HFFc6 (cell line): ENCODE measurements around the gene EME1. TPM values are rescaled to one million over a fixed set of nuclear protein-coding genes. Genes with fewer than 3 reads are reported as not detected.
A peak's percentile ranks its signal among the peaks of the same experiment; 100 is the strongest.

Experiments
- DNase-seq: peaks from one replicate; pipeline ENCODE4 v3.0.0-alpha.2; 2018
- H3K27ac Mint-ChIP-seq: 2 replicates; pipeline ENCODE4 v1.8.0; 2020; ENCODE audit warnings: mild to moderate bottlenecking, mixed read lengths
- H3K27me3 Mint-ChIP-seq: 2 replicates; pipeline ENCODE4 v1.8.0; 2021; ENCODE audit warnings: mild to moderate bottlenecking, moderate library complexity, mixed read lengths; ENCODE audit not compliant: insufficient read depth
- H3K36me3 Mint-ChIP-seq: 2 replicates; pipeline ENCODE4 v1.8.0; 2021; ENCODE audit warnings: low read depth, mixed read lengths
- H3K4me1 Mint-ChIP-seq: 2 replicates; pipeline ENCODE4 v1.8.0; 2020; ENCODE audit warnings: low read depth, mixed read lengths
- H3K4me3 Mint-ChIP-seq: 2 replicates; pipeline ENCODE4 v1.8.0; 2020; ENCODE audit warnings: mild to moderate bottlenecking, moderate library complexity, mixed read lengths
- H3K9me3 Mint-ChIP-seq: 2 replicates; pipeline ENCODE4 v1.8.0; 2020; ENCODE audit warnings: mild to moderate bottlenecking, mixed read lengths
- total RNA-seq, 6 experiments: library from RNA; stranded (reverse); fragmentation: NEBNext Ultra II Directional; extraction: Animal tissue kit (Norgen Biotek cat#: 25700); gene quantifications; 2 replicates in 1 of 6; 3 replicates in 5 of 6; pipeline ENCODE4 v1.2.3, GENCODE V29; 2021
- TF ChIP-seq, protein P1 (sequence below): fragments of 200-600 bp; sonication (generic); IDR thresholded peaks from 2 replicates; pipeline ENCODE4 v1.5.0; 2021; ENCODE audit warnings: antibody characterized with exemption, mild to moderate bottlenecking

The EME1 gene
- total RNA-seq, 6 experiments from 2014 or later = 3.3 to 7.7 (median 6.5) TPM

DNA sequence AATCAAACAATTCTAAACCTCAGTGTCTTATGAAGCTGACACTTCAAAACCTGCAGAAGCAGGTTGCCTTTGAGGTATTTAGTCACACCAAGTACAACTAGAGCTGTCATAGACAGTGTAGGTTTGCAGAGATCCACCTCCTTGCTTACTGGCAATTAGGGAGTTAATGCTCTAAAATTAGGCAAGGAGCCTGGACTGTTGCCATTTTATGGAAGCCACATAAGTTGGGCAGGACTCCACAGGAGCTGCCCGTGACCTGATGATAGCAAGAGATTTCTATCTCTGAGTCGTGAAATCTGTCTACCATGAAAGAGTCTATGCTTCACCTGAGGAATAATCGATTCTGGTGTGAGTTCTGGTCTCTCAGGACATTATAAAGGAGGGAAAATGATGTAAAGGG is 8.9 kb downstream of the EME1 start:
- Mint-ChIP-seq H3K4me1 (peaks cover 18% of the 10 kb centered on the region), H3K4me3 (no peak overlapping the region), H3K27me3 (no peaks in the 10 kb centered on the region; the same call in none of the 2 replicates), H3K27ac (peak overlapping the region; percentile 7; the same call in 1 of the 2 replicates), H3K36me3 (peaks cover 31% of the 10 kb centered on the region), H3K9me3 (no peaks in the 10 kb centered on the region)
- no peak for DNase-seq
- TF ChIP-seq, protein P1, sequence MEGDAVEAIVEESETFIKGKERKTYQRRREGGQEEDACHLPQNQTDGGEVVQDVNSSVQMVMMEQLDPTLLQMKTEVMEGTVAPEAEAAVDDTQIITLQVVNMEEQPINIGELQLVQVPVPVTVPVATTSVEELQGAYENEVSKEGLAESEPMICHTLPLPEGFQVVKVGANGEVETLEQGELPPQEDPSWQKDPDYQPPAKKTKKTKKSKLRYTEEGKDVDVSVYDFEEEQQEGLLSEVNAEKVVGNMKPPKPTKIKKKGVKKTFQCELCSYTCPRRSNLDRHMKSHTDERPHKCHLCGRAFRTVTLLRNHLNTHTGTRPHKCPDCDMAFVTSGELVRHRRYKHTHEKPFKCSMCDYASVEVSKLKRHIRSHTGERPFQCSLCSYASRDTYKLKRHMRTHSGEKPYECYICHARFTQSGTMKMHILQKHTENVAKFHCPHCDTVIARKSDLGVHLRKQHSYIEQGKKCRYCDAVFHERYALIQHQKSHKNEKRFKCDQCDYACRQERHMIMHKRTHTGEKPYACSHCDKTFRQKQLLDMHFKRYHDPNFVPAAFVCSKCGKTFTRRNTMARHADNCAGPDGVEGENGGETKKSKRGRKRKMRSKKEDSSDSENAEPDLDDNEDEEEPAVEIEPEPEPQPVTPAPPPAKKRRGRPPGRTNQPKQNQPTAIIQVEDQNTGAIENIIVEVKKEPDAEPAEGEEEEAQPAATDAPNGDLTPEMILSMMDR = no peak

DNA sequence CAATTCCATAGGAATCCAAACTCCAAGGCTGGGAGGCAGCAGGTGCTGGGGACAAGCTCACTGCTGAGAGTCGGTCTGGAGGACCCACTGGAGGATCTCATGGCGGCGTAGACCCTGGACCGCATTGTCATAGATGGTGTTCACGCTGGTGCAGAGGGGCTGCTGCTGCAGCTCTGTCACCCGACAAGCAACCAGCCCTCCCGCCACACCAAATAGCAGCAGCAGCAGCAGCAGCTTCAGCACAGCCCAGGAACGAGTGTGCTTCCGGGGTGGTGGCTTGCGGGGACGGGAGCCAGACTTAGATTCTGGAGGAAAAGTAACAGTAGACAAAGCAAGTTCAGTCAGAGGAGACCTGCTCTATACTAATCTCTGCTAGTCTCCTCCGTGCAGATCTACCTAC is 9.9 kb downstream of the EME1 start:
- Mint-ChIP-seq H3K36me3 (peaks cover 42% of the 10 kb centered on the region), H3K4me1 (peaks cover 18% of the 10 kb centered on the region), H3K9me3 (no peaks in the 10 kb centered on the region), H3K4me3 (no peak overlapping the region), H3K27ac (no peak overlapping the region), H3K27me3 (no peaks in the 10 kb centered on the region; the same call in none of the 2 replicates)
- TF ChIP-seq, protein P1 = no peak
- DNase-seq = no peak

DNA sequence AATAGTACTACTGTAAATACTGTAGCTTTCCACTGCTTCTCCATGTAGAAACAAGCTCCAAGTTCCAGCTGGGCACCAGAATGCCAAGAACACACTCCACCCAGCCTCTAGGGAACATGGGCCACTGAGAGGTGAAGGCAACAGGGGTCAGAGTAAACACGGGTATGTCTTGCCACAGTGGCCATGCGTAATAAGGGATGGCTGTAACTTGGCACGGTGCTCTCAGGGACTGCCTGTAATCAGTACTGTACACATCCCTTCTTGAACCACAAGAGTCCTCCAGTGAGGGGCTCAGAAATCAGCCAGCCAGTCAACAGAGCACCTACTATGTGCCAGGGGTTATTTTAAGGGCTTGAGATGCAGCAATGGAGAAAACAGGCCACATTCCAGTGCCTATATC is 13.5 kb downstream of the EME1 start:
- Mint-ChIP-seq H3K4me1 (peaks cover 11% of the 10 kb centered on the region), H3K4me3 (no peak overlapping the region), H3K36me3 (peaks cover 63% of the 10 kb centered on the region), H3K27ac (peak overlapping the region; percentile 37; the same call in 1 of the 2 replicates), H3K27me3 (no peaks in the 10 kb centered on the region; the same call in none of the 2 replicates), H3K9me3 (no peaks in the 10 kb centered on the region)
- DNase-seq = no peak
- TF ChIP-seq, protein P1 = no peak

DNA sequence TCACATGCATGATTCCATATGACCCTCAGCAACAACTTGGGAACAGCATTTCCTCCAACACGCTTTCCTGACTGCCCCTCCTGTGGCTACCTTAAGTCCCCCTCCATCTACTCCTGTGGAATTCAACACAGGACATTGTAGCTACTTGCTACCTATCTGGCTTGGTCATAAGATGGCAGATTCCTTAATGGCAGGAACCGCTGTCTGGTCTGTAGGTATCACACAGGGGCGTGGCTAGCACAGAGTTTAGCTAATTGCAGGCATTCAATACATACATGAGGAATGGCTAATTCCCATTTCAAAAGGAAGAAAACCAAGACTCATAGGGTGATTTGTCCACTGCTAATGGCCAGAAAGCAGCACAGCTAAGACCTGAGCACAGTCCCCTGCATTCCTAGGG is 15.7 kb downstream of the EME1 start:
- no peak for DNase-seq
- Mint-ChIP-seq H3K27ac (peak overlapping the region; percentile 4; the same call in 1 of the 2 replicates), H3K9me3 (no peaks in the 10 kb centered on the region), H3K4me3 (no peak overlapping the region), H3K27me3 (no peaks in the 10 kb centered on the region; the same call in none of the 2 replicates), H3K4me1 (peaks cover 21% of the 10 kb centered on the region), H3K36me3 (peaks cover 69% of the 10 kb centered on the region)
- TF ChIP-seq, protein P1 = no peak

DNA sequence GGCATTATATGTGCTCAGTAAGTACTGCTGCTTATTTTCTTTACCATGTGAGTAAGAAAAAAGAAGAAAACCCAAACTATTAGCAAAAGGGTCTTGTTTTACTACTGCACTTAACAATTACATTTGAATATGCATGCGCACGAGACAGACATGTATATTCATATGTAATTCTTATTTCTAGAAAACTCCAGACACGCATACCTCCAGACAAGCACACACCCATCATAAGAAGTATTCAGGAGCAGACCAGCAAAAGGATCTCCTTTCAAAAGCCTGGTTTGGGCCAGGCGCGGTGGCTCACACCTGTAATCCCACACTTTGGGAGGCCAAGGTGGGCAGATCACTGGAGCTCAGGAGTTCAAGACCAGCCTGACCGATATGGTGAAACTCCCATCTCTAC is 16.5 kb downstream of the EME1 start:
- peaks cover 29% of the 10 kb centered on the region for H3K4me1 Mint-ChIP-seq
- H3K36me3 Mint-ChIP-seq = peaks cover 76% of the 10 kb centered on the region
- H3K27ac Mint-ChIP-seq = no peak overlapping the region
- no peak overlapping the region for H3K4me3 Mint-ChIP-seq
- no peak for DNase-seq
- TF ChIP-seq, protein P1 = no peak
- H3K27me3 Mint-ChIP-seq = no peaks in the 10 kb centered on the region; the same call in none of the 2 replicates
- H3K9me3 Mint-ChIP-seq = no peaks in the 10 kb centered on the region

DNA sequence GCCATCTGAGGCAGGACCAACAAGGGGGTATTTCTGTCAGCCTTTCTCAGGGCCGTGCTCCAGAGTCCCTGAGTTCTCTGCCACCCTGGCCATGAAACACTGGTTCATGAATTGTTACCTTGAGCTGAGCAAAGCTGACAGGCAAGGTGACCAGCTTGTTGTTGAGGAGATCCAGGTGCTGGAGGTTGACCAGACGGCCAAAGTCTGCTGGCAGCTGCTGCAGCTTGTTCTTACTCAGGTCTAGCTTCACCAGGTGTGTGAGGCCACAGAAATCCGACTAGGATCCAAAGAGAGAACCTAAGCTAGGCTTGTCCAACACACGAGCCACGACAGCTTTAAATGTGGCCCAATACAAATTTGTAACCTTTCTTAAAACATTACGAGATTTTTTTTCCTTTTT is 19.6 kb downstream of the EME1 start:
- peaks cover 75% of the 10 kb centered on the region for H3K36me3 Mint-ChIP-seq

More for the DNA sequence above, 19.6 kb downstream of the EME1 start:
- Mint-ChIP-seq H3K4me3 (no peak overlapping the region), H3K9me3 (no peaks in the 10 kb centered on the region), H3K4me1 (peaks cover 41% of the 10 kb centered on the region), H3K27me3 (no peaks in the 10 kb centered on the region; the same call in 1 of the 2 replicates), H3K27ac (peak overlapping the region; percentile 21; the same call in 1 of the 2 replicates)
- no peak for DNase-seq
- TF ChIP-seq, protein P1 = no peak
